Liver (tissue), 9 donors: ENCODE measurements around the gene KRTAP5-4. TPM values are rescaled to one million over a fixed set of nuclear protein-coding genes. Genes with fewer than 3 reads are reported as not detected.
"Not testable (repeated sequence)": the region's sequence is repeated elsewhere in the genome, so short reads cannot be mapped to it uniquely, and the experiment has no call there.

Experiments used
- DNase-seq: peaks from one replicate; pipeline ENCODE4 v3.0.0-alpha.2; 2017; ENCODE audit warnings: low spot score
- H3K27ac ChIP-seq, 2 donors: one replicate each; pipeline ENCODE4 v1.7.0; 2013; ENCODE audit warnings: inconsistent platforms in 2 of 2, low read length in 2 of 2, control low read depth in 1 of 2, low read depth in 1 of 2, mild to moderate bottlenecking in 1 of 2
- H3K27me3 ChIP-seq, 4 donors: one replicate each; pipeline versions ENCODE4 v1.6.1 to v1.7.0; 2013; ENCODE audit warnings: low read length in 3 of 4, inconsistent platforms in 1 of 4, mild to moderate bottlenecking in 1 of 4, moderate library complexity in 1 of 4; ENCODE audit not compliant: control insufficient read depth in 4 of 4, insufficient read depth in 4 of 4
- H3K36me3 ChIP-seq, 4 donors: one replicate each; pipeline versions ENCODE4 v1.6.1 to v1.7.0; 2013; ENCODE audit warnings: low read length in 3 of 4, mild to moderate bottlenecking in 3 of 4, low read depth in 1 of 4, moderate library complexity in 1 of 4; ENCODE audit not compliant: control insufficient read depth in 4 of 4, insufficient read depth in 3 of 4
- H3K4me1 ChIP-seq, 4 donors: one replicate each; pipeline versions ENCODE4 v1.6.1 to v1.7.0; 2013; ENCODE audit warnings: low read length in 3 of 4, mild to moderate bottlenecking in 3 of 4, moderate library complexity in 1 of 4; ENCODE audit not compliant: control insufficient read depth in 4 of 4, insufficient read depth in 4 of 4
- H3K4me3 ChIP-seq, 3 donors: one replicate each; pipeline versions ENCODE4 v1.6.1 to v1.7.0; 2013; ENCODE audit warnings: low read length in 3 of 3, control low read depth in 1 of 3, low read depth in 1 of 3, mild to moderate bottlenecking in 1 of 3
- H3K9ac ChIP-seq, 2 donors: one replicate each; pipeline ENCODE4 v1.7.0; 2013; ENCODE audit warnings: low read length in 2 of 2, mild to moderate bottlenecking in 2 of 2, moderate library complexity in 2 of 2, control low read depth in 1 of 2, low read depth in 1 of 2
- H3K9me3 ChIP-seq, 4 donors: one replicate each; pipeline versions ENCODE4 v1.6.1 to v1.7.0; 2013; ENCODE audit warnings: low read length in 3 of 4; ENCODE audit not compliant: control insufficient read depth in 4 of 4
- ATF3 ChIP-seq: IDR thresholded peaks from 2 replicates; pipeline ENCODE4 v1.6.1; 2016; ENCODE audit warnings: antibody characterized with exemption
- CTCF ChIP-seq: fragments of 150-350 bp; IDR thresholded peaks from 2 replicates; pipeline ENCODE4 v1.5.1; 2017; ENCODE audit warnings: improper control_type of control experiment, low read depth, low read length; ENCODE audit not compliant: missing input control
- EGR1 ChIP-seq, 2 donors: IDR thresholded peaks; 2 replicates each; pipeline ENCODE4 v1.6.1; 2016 to 2018; ENCODE audit warnings: antibody characterized with exemption in 2 of 2, low read depth in 2 of 2
- FOXA1 ChIP-seq: IDR thresholded peaks from 2 replicates; pipeline ENCODE4 v1.6.1; 2016; ENCODE audit warnings: antibody characterized with exemption
- FOXA2 ChIP-seq: IDR thresholded peaks from 2 replicates; pipeline ENCODE4 v1.6.1; 2016; ENCODE audit warnings: antibody characterized with exemption
- GABPA ChIP-seq, 2 donors: IDR thresholded peaks in 1 of 2; conservative IDR thresholded peaks in 1 of 2; 2 replicates each; pipeline ENCODE4 v1.6.1; 2016; ENCODE audit warnings: antibody characterized with exemption in 2 of 2, mild to moderate bottlenecking in 1 of 2, moderate library complexity in 1 of 2
- HNF4A ChIP-seq, 2 donors: conservative IDR thresholded peaks; 2 replicates each; pipeline ENCODE4 v1.6.1; 2016; ENCODE audit warnings: antibody characterized with exemption in 2 of 2, mild to moderate bottlenecking in 2 of 2
- HNF4G ChIP-seq: IDR thresholded peaks from 2 replicates; pipeline ENCODE4 v1.6.1; 2016; ENCODE audit warnings: antibody characterized with exemption
- JUND ChIP-seq, 2 donors: IDR thresholded peaks; 2 replicates each; pipeline ENCODE4 v1.6.1; 2016; ENCODE audit warnings: antibody characterized with exemption in 2 of 2
- MAX ChIP-seq: IDR thresholded peaks from 2 replicates; pipeline ENCODE4 v1.6.1; 2016; ENCODE audit warnings: antibody characterized with exemption
- NR2F2 ChIP-seq: IDR thresholded peaks from 2 replicates; pipeline ENCODE4 v1.6.1; 2016; ENCODE audit warnings: antibody characterized with exemption
- RAD21 ChIP-seq, 2 donors: IDR thresholded peaks; 2 replicates each; pipeline ENCODE4 v1.6.1; 2016; ENCODE audit warnings: antibody characterized with exemption in 2 of 2, mild to moderate bottlenecking in 2 of 2
- REST ChIP-seq: IDR thresholded peaks from 2 replicates; pipeline ENCODE4 v1.6.1; 2016; ENCODE audit warnings: antibody characterized with exemption, mild to moderate bottlenecking
- RXRA ChIP-seq, 2 donors: IDR thresholded peaks; 2 replicates each; pipeline ENCODE4 v1.6.1; 2017 to 2018; ENCODE audit warnings: antibody characterized with exemption in 2 of 2, mild to moderate bottlenecking in 1 of 2
- SP1 ChIP-seq: IDR thresholded peaks from 2 replicates; pipeline ENCODE4 v1.6.1; 2018; ENCODE audit warnings: antibody characterized with exemption, mild to moderate bottlenecking
- TAF1 ChIP-seq: conservative IDR thresholded peaks from 2 replicates; pipeline ENCODE4 v1.6.1; 2016; ENCODE audit warnings: antibody characterized with exemption, mild to moderate bottlenecking
- YY1 ChIP-seq: IDR thresholded peaks from 2 replicates; pipeline ENCODE4 v1.6.1; 2016; ENCODE audit warnings: antibody characterized with exemption, mild to moderate bottlenecking
- ZBTB33 ChIP-seq: IDR thresholded peaks from 2 replicates; pipeline ENCODE4 v1.6.1; 2016; ENCODE audit warnings: antibody characterized with exemption
- WGBS: extraction: QIAGEN DNeasy Blood & Tissue Kit; methylation state at CpG from one replicate; pipeline ENCODE4 v1.1.7; 2013; 5-methylcytosine and 5-hydroxymethylcytosine counted together
- polyA plus RNA-seq, 2 donors: library from polyadenylated mRNA; stranded (reverse) in 1 of 2; unstranded in 1 of 2; fragments of 200-250 nt in 1 of 2; fragments of >200 nt in 1 of 2; fragmentation: Nextera tagmentation in 1 of 2; extraction: Ambion mirVana in 1 of 2; gene quantifications; one replicate each; pipeline versions ENCODE4 v1.2.1 to v1.2.3, GENCODE V29; 2013 to 2015
- total RNA-seq, 2 donors: library from RNA; depleted of rRNA; stranded (reverse); fragments of >200 nt; gene quantifications; one replicate each; pipeline ENCODE4 v1.2.3, GENCODE V29; 2014
- donor health status: healthy.
- donor health status: healthy.
- donor health status: healthy.
- donor health status: healthy.
- donor health status: healthy.

Gene KRTAP5-4
- total and polyA plus RNA-seq, 4 donors: not detected

DNA sequence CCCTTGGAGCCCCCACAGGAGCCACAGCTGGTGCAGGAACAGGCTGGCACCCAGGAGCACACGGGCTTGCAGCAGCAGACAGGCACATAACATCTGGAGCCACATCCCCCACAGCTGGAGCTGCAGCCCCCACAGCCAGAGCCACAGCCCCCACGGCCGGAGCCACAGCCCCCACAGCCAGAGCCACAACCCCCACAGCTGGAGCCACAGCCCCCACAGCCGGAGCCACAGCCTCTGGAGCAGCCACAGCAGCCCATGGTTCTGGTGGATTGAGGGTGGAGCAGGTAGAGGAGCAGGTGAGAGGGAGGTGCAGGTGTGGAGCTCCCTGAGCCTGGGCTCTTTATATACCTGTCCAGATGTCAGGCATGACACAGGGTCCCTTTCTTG, 24.0 kb downstream of the KRTAP5-4 start, which contains the start of gene KRTAP5-2:
TSS of gene KRTAP5-2 (minus strand) at position 301 of the 387 bp plus-strand sequence. CDS start at position 257, 44 bp downstream.
- H3K4me1 ChIP-seq: peaks cover 0 to 5% (median 0%) of the 10 kb centered on the region in 4 donors
- no peaks in the 10 kb centered on the region for H3K9me3 ChIP-seq
- no peaks in the 10 kb centered on the region for H3K36me3 ChIP-seq
- 72% methylated on average over 4 of the region's 4 CpGs for WGBS
- H3K4me3 ChIP-seq: no peak within 1 kb of the TSS
- no peak within 1 kb of the TSS for H3K27ac ChIP-seq
- no peaks in the 10 kb centered on the region for H3K27me3 ChIP-seq
- no peak for TF ChIP-seq HNF4G
- no peak for TF ChIP-seq EGR1 (IDR thresholded peaks at IDR 0.05; ENCODE audit: low read depth in 2 of 2)
- no peak for TF ChIP-seq HNF4A (conservative IDR thresholded peaks at IDR 0.05)
- no peak for TF ChIP-seq MAX
- TF ChIP-seq GABPA (IDR thresholded peaks at IDR 0.05 in 1 of 2, conservative IDR thresholded peaks at IDR 0.05 in 1 of 2): no peak
- no peak within 1 kb of the TSS for H3K9ac ChIP-seq
- no peak for DNase-seq

DNA sequence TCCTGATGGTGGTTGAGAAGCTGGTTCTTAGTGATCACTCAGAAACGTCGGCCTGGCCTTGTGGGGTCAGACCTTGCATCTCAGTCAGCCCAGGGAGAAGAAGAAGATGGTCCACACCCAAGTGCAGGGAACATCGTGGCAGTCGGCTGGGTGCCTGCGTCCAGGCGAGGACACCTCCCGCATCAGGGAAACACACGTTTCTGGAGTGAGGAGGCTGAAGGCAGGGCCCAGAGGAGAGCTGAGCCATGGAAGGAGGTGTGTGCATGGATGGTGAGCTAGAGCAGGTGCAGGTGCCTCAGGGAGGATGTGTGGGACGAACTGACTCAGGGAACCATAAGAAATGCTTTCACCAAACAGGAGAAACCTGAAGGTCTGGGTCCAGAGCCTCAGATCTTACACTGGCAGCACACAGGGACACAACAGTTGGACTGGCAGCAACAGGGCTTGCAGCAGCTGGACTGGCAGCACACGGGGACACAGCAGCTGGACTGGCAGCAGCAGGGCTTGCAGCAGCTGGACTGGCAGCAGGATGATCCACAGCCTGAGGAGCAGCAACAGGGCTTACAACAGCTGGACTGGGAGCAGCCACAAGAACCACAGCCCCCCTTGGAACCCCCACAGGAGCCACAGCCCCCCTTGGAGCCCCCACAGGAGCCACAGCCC, 24.5 kb downstream of the KRTAP5-4 start:
- H3K27ac ChIP-seq: no peak overlapping the region
- WGBS: 82% methylated on average over 10 of the region's 10 CpGs
- peaks cover 0 to 5% (median 0%) of the 10 kb centered on the region in 4 donors for H3K4me1 ChIP-seq
- no peaks in the 10 kb centered on the region for H3K27me3 ChIP-seq
- H3K36me3 ChIP-seq: no peaks in the 10 kb centered on the region
- H3K9me3 ChIP-seq: no peaks in the 10 kb centered on the region
- no peak for TF ChIP-seq CTCF
- TF ChIP-seq ATF3: no peak
- TF ChIP-seq REST: no peak
- no peak for TF ChIP-seq NR2F2
- TF ChIP-seq ZBTB33: no peak
- no peak for TF ChIP-seq YY1
- TF ChIP-seq RXRA (IDR thresholded peaks at IDR 0.05): no peak
- no peak for TF ChIP-seq TAF1
- no peak for TF ChIP-seq EGR1 (IDR thresholded peaks at IDR 0.05; ENCODE audit: low read depth in 2 of 2)
- no peak for TF ChIP-seq HNF4G
- no peak for TF ChIP-seq FOXA1
- no peak for TF ChIP-seq HNF4A (conservative IDR thresholded peaks at IDR 0.05)
- TF ChIP-seq GABPA (IDR thresholded peaks at IDR 0.05 in 1 of 2, conservative IDR thresholded peaks at IDR 0.05 in 1 of 2): no peak
- TF ChIP-seq MAX: no peak
- TF ChIP-seq SP1: no peak
- no peak for TF ChIP-seq JUND (IDR thresholded peaks at IDR 0.05)
- no peak for TF ChIP-seq RAD21 (IDR thresholded peaks at IDR 0.05)
- no peak for TF ChIP-seq FOXA2
- DNase-seq: no peak
- H3K9ac ChIP-seq: no peak overlapping the region
- H3K4me3 ChIP-seq: no peak overlapping the region

DNA sequence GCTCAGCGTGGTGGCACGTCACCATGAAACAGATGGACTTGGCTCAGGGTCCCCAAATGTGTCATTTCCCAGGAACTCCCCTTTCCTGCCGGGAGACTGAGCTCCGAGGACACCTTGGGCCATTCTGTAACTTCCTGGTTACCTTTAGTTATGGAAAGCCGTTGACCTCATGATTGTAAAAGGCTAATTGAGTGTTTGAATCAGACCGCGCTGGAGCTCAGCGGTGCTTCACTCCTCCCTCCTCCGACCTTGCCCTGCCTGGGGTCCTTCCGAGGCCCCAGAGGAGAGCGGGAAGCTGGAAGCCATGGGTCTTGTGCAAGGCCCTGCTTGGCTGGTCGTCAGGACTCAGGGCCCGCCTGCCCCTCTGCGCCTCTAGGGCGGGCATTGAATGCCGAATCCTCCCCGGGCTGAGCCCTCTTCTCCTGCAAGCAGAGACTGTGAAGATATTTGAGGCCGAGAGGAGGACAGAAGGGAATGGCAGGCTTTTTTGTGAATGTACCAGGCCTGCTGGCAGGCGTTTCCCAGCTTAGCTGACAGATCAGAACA, 25.3 kb downstream of the KRTAP5-4 start:
- not testable (repeated sequence) for H3K4me1 ChIP-seq, H3K4me3 ChIP-seq, H3K9me3 ChIP-seq, H3K27me3 ChIP-seq, H3K36me3 ChIP-seq, DNase-seq, H3K27ac ChIP-seq, H3K9ac ChIP-seq
- WGBS: 79% methylated on average over 19 of the region's 19 CpGs
